Measurements from ENCODE around the gene FCER1A. TPM values are rescaled to one million over a fixed set of nuclear protein-coding genes. Genes with fewer than 3 reads are reported as not detected.

FCER1A gene
- total RNA-seq, 1 donor from 2014 or later = not detected

- no peaks in the 10 kb centered on the region for H3K27me3 ChIP-seq (ENCODE audit: control insufficient read depth, insufficient read depth, low read length)
- H3K36me3 ChIP-seq (ENCODE audit: control insufficient read depth, insufficient read depth, low read length) = no peaks in the 10 kb centered on the region
- H3K4me3 ChIP-seq (ENCODE audit: low read depth, low read length) = no peak overlapping the region
- FAIRE-seq (no peak), DNase-seq (ENCODE audit: low read depth) (no peak)
- no peak for TF ChIP-seq CTCF (IDR thresholded peaks at IDR 0.05; ENCODE audit: insufficient read depth, low read length, severe bottlenecking)
These were observed 2.0 kb upstream of the FCER1A start for GRCh38 chr1:159300146-159300545.

- DNase-seq (ENCODE audit: low read depth) = no peak
- Histone ChIP-seq H3K36me3 (ENCODE audit: control insufficient read depth, insufficient read depth, low read length) (no peaks in the 10 kb centered on the region), H3K4me3 (ENCODE audit: low read depth, low read length) (no peak overlapping the region), H3K27me3 (ENCODE audit: control insufficient read depth, insufficient read depth, low read length) (no peaks in the 10 kb centered on the region)
- no peak for FAIRE-seq
- no peak for TF ChIP-seq CTCF (IDR thresholded peaks at IDR 0.05; ENCODE audit: insufficient read depth, low read length, severe bottlenecking)
These were observed 5.3 kb downstream of the FCER1A start for GRCh38 chr1:159307346-159308020.

GRCh38 chr1:159311679-159312078 lies 9.5 kb downstream of the FCER1A start:
- TF ChIP-seq CTCF (IDR thresholded peaks at IDR 0.05; ENCODE audit: insufficient read depth, low read length, severe bottlenecking) = no peak
- no peak for DNase-seq (ENCODE audit: low read depth)
- H3K36me3 ChIP-seq (ENCODE audit: control insufficient read depth, insufficient read depth, low read length) = no peaks in the 10 kb centered on the region
- H3K27me3 ChIP-seq (ENCODE audit: control insufficient read depth, insufficient read depth, low read length) = no peaks in the 10 kb centered on the region
- FAIRE-seq = no peak
- no peak overlapping the region for H3K4me3 ChIP-seq (ENCODE audit: low read depth, low read length)

GRCh38 chr1:159315381-159315780 lies 13.2 kb downstream of the FCER1A start:
- no peaks in the 10 kb centered on the region for H3K27me3 ChIP-seq (ENCODE audit: control insufficient read depth, insufficient read depth, low read length)
- DNase-seq (ENCODE audit: low read depth) = no peak
- no peaks in the 10 kb centered on the region for H3K36me3 ChIP-seq (ENCODE audit: control insufficient read depth, insufficient read depth, low read length)
- H3K4me3 ChIP-seq (ENCODE audit: low read depth, low read length) = no peak overlapping the region
- no peak for TF ChIP-seq CTCF (IDR thresholded peaks at IDR 0.05; ENCODE audit: insufficient read depth, low read length, severe bottlenecking)
- FAIRE-seq = no peak

- FAIRE-seq (no peak), DNase-seq (ENCODE audit: low read depth) (no peak)
- no peaks in the 10 kb centered on the region for H3K36me3 ChIP-seq (ENCODE audit: control insufficient read depth, insufficient read depth, low read length)
- no peak overlapping the region for H3K4me3 ChIP-seq (ENCODE audit: low read depth, low read length)
- H3K27me3 ChIP-seq (ENCODE audit: control insufficient read depth, insufficient read depth, low read length) = no peaks in the 10 kb centered on the region
- no peak for TF ChIP-seq CTCF (IDR thresholded peaks at IDR 0.05; ENCODE audit: insufficient read depth, low read length, severe bottlenecking)
These were observed 16.8 kb downstream of the FCER1A start for GRCh38 chr1:159318784-159319551.

Data from bronchial epithelial cell (primary cell).